HG03571 (cell line): Measurements from ENCODE around the gene SLC23A3.

Source experiments
- ATAC-seq: cut with Tn5 transposase; IDR thresholded peaks from one replicate; pipeline ENCODE4 v1.9.1; 2021; ENCODE audit not compliant: unreplicated experiment

The SLC23A3 gene

GRCh38 chr2:219116776-219117646 lies 52.8 kb downstream of the SLC23A3 start:
- ATAC-seq: no peak

- no peak for ATAC-seq
These were observed 57.0 kb downstream of the SLC23A3 start for GRCh38 chr2:219112651-219113338.

- no peak for ATAC-seq
These were observed 57.8 kb downstream of the SLC23A3 start for GRCh38 chr2:219112062-219112406.
